ENCODE data around the gene EPB41L5.
"Not testable (repeated sequence)": the region's sequence is repeated elsewhere in the genome, so short reads cannot be mapped to it uniquely, and the experiment has no call there.

The EPB41L5 gene

DNA sequence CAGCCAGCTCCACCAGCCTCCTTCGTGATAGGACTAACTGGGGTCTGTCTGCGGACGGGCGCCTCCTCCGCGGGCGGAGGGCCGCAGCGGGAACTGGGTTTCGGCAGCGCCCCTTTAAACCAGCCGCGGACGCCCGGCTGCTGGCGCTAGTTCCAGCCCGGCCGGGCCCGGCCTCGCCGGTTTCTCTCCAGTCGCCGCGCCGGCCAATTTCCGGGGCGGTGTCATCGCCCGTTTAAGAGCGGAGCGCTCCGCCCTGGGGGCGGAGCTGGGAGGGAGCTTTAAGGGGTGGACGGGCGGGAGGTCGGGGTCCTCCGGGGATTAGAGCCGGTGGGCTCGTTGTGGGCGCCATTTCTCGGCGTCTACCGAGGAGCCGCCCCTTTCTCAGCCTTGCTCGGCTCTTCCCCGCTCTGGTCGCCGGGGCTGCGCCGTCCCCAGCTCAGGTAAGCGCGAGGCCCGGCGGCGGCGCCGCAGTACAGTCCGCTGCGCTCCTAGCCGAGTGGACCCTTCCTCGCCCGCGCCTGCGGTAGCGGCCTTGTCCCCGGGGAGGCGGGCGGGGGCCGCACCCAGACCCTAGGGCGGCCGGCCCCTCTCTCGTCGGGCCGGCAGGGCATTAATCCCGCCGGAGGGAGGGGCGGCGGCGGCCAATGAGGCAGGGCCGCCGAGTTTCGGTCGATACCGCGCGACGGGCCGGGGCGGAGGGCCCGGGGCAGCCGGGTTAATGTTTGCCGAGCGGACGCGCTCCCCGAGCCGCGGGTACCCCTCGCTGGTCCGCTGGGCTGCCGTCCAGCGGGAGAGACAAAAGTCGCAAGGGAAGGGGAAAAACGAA, at the start of gene EPB41L5:
Gene EPB41L5 (plus strand): TSS at position 307 of the 826 bp plus-strand sequence. CDS start 6,008 bp downstream, outside the sequence.
- peak; percentile 83 for DNase-seq (ENCODE audit: low read depth)

- DNase-seq (ENCODE audit: low read depth), result no peak
Observed at GRCh38 chr2:119981896-119982295, 31.0 kb upstream of the EPB41L5 start.

- DNase-seq (ENCODE audit: low read depth), result no peak
Observed at GRCh38 chr2:119982506-119982905, 30.4 kb upstream of the EPB41L5 start.

DNA sequence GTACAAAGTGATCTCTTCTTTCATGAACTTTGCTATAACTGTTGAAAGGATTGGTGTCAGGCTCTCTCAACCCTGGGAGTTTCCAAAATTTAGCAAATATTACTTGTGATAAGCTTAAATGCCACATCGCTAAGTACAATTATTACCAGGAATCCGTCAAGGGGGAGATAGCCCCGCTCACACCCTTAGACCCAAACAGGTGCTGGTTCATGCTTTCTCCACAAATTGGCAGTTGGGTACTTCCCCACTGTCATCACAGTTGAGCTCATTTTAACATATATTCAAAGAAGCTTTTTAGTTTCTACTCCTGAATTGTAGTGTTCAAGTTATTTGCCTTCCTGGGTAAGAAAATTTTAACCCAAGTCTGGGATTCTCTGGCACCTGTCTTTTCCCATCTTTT, 29.8 kb upstream of the EPB41L5 start:
- no peak for DNase-seq (ENCODE audit: low read depth)

- DNase-seq (ENCODE audit: low read depth), result peak; percentile 38
Observed at GRCh38 chr2:119996148-119996547, 16.7 kb upstream of the EPB41L5 start.

GRCh38 chr2:119996896-119997891, 15.7 kb upstream of the EPB41L5 start:
- not testable (repeated sequence) for DNase-seq (ENCODE audit: low read depth)

DNA sequence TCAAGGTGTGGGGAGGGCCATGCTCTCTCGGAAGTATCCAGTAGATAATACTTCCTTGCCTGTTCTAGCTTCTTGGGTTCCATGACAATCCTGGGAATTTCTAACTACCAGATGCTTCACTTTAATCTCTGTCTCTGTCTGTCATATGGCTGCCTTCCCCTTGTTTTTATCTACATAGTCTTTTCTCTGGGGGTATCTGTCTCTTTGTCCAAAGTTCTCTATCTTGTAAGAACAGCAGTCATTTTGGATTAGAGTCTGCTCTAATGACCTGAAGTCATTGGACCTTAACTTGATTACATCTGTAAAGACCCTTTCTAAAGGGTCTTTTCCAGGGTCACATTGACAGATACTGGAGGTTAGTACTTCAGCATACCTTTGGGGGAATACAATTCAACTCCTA, 11.4 kb upstream of the EPB41L5 start:
- DNase-seq (ENCODE audit: low read depth), result no peak

GRCh38 chr2:120004254-120004653, 8.6 kb upstream of the EPB41L5 start:
- no peak for DNase-seq (ENCODE audit: low read depth)

GRCh38 chr2:120005834-120006521, 6.9 kb upstream of the EPB41L5 start:
- DNase-seq (ENCODE audit: low read depth), result no peak

- DNase-seq (ENCODE audit: low read depth), result no peak
Observed at GRCh38 chr2:120007851-120008250, 5.0 kb upstream of the EPB41L5 start.

GRCh38 chr2:120012363-120012762, 514 bp upstream of the EPB41L5 start:
- no peak for DNase-seq (ENCODE audit: low read depth)

GRCh38 chr2:120013597-120014223, 833 bp downstream of the EPB41L5 start:
- DNase-seq (ENCODE audit: low read depth), result no peak

- no peak for DNase-seq (ENCODE audit: low read depth)
Observed at GRCh38 chr2:120014226-120014980, 1.5 kb downstream of the EPB41L5 start.

- no peak for DNase-seq (ENCODE audit: low read depth)
Observed at GRCh38 chr2:120016800-120017199, 3.9 kb downstream of the EPB41L5 start.

DNA sequence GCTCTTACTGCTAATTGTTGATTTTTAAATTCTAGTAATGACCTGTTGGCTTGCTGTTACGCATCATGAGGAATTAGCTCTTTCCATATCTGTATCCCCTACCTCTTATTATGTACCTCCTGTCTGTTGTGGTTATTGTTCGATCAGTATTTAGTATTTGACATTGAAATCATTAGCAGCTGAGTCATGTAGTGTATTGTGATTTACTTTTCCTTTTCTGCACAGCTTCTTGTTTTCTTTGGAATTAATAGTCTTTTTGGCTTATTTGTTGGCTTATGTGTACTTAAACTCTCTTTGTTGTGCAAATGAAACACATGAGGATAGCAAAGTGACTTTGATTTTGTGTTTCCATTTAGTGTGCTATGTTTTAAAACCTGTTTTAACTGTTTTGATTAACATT, 4.3 kb downstream of the EPB41L5 start:
- DNase-seq (ENCODE audit: low read depth), result no peak

GRCh38 chr2:120018549-120018948, 5.7 kb downstream of the EPB41L5 start:
- no peak for DNase-seq (ENCODE audit: low read depth)

DNA sequence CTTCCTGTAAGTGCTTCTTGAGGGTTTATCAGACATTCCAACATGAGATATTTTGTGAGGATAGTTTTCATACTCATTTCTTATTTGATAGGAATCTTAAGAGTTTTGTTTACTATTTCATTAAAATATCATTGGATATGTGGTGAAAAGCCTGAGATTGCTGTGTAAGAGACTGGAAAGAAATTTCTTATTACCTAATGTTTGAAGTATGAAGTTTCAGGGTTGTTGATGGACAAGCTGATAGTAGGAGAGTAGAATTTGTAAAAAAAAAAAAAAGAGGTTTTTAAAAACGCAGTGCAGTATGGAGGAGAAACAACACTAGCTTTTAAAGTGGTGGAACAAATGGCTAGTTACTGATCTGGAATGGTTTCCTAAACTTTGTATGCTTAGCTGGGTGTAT, 7.7 kb downstream of the EPB41L5 start:
- no peak for DNase-seq (ENCODE audit: low read depth)

DNA sequence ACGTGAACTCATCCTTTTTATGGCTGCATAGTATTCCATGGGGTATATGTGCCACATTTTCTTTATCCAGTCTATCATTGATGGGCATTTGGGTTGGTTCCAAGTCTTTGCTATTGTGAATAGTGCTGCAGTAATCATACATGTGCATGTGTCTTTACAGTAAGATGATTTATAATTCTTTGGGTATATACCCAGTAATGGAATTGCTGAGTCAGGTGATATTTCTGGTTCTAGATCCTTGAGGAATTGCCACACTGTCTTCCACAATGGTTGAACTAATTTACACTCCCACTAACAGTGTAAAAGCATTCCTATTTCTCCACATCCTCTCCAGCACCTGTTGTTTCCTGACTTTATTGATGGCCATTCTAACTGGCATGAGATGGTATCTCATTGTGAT, 9.6 kb downstream of the EPB41L5 start:
- not testable (repeated sequence) for DNase-seq (ENCODE audit: low read depth)

DNA sequence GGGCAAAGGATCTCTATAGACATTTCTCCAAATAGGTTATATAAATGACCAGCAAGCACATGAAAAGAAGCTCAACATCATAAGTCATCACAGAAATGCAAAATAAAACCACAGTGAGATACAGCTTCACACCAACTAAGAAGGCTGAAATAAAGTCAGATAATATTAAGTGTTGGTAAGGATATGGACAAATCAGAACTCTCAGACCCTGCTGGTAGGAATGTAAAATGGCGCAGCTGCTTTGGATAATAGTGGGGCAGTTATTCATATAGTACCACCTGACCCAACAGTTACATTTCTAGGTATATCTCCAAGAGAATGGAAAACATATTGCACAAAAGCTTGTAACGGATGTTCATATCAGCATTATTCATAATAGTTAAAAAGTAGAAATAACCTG, 14.0 kb downstream of the EPB41L5 start:
- no peak for DNase-seq (ENCODE audit: low read depth)

DNA sequence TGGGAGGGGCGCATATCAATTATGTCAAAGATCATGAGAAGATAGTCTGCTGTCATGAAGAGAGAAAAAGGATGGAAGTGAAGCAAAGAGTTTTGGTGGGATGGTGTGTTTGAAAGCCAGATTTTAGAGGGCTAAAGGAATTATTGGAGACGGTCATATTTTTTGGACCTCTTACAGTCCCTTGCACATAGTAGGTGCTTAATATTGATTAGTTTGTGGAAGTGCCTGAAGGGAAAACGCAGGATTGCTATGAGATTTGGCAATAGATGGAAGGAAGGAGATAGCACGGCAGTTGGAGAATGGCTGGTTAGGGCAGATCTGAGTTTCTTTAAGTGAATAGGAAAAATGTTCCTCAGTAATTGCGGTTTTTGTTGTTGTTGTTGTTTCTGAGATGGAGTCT, 15.9 kb downstream of the EPB41L5 start:
- DNase-seq (ENCODE audit: low read depth), result no peak
